IgD-negative memory B cell (primary cell): ENCODE measurements around the gene SCN1A. TPM values are rescaled to one million over a fixed set of nuclear protein-coding genes. Genes with fewer than 3 reads are reported as not detected.
"Not testable (repeated sequence)": the region's sequence is repeated elsewhere in the genome, so short reads cannot be mapped to it uniquely, and the experiment has no call there.

Experiments
- H3K27ac Mint-ChIP-seq, 3 donors: one replicate each; pipeline ENCODE4 v1.8.0; 2020 to 2022; ENCODE audit warnings: mild to moderate bottlenecking in 3 of 3, mixed read lengths in 3 of 3, moderate library complexity in 1 of 3
- H3K27me3 Mint-ChIP-seq: one replicate; pipeline ENCODE4 v1.8.0; 2021; ENCODE audit warnings: mixed read lengths
- H3K36me3 Mint-ChIP-seq: one replicate; pipeline ENCODE4 v1.8.0; 2020; ENCODE audit warnings: mild to moderate bottlenecking, mixed read lengths
- H3K4me1 Mint-ChIP-seq, 3 donors: one replicate each; pipeline ENCODE4 v1.8.0; 2020 to 2022; ENCODE audit warnings: mixed read lengths in 3 of 3, mild to moderate bottlenecking in 1 of 3
- H3K4me3 Mint-ChIP-seq, 4 donors: one replicate each; pipeline ENCODE4 v1.8.0; 2020 to 2022; ENCODE audit warnings: mild to moderate bottlenecking in 4 of 4, mixed read lengths in 4 of 4, moderate library complexity in 3 of 4
- H3K9me3 Mint-ChIP-seq, 3 donors: one replicate each; pipeline ENCODE4 v1.8.0; 2020 to 2021; ENCODE audit warnings: mixed read lengths in 3 of 3, mild to moderate bottlenecking in 1 of 3
- polyA plus RNA-seq: library from polyadenylated mRNA; unstranded; fragments of 300-500 nt; fragmentation: Illumina TruSeq; gene quantifications from one replicate; pipeline ENCODE4 v1.2.3, GENCODE V29; 2021

Gene SCN1A
- polyA plus RNA-seq, 1 donor from 2014 or later = not detected

- Mint-ChIP-seq H3K36me3 (no peaks in the 10 kb centered on the region), H3K27me3 (peaks cover 3% of the 10 kb centered on the region), H3K4me3 (no peak overlapping the region), H3K27ac (no peak overlapping the region), H3K4me1 (no peaks in the 10 kb centered on the region), H3K9me3 (peaks cover 0 to 7% (median 0%) of the 10 kb centered on the region in 3 donors)
These were observed 13.1 kb upstream of the SCN1A start for GRCh38 chr2:166140932-166141331.

GRCh38 chr2:166140475-166140874 lies 12.7 kb upstream of the SCN1A start:
- peaks cover 0 to 7% (median 0%) of the 10 kb centered on the region in 3 donors for H3K9me3 Mint-ChIP-seq
- H3K36me3 Mint-ChIP-seq = no peaks in the 10 kb centered on the region
- H3K27ac Mint-ChIP-seq = no peak overlapping the region
- peaks cover 3% of the 10 kb centered on the region for H3K27me3 Mint-ChIP-seq
- H3K4me3 Mint-ChIP-seq = no peak overlapping the region
- no peaks in the 10 kb centered on the region for H3K4me1 Mint-ChIP-seq

GRCh38 chr2:166139479-166139878 lies 11.7 kb upstream of the SCN1A start:
- H3K4me3 Mint-ChIP-seq, H3K9me3 Mint-ChIP-seq, H3K27ac Mint-ChIP-seq, H3K36me3 Mint-ChIP-seq, H3K27me3 Mint-ChIP-seq, H3K4me1 Mint-ChIP-seq: not testable (repeated sequence)

GRCh38 chr2:166138667-166139066 lies 10.8 kb upstream of the SCN1A start:
- peaks cover 3% of the 10 kb centered on the region for H3K27me3 Mint-ChIP-seq
- H3K36me3 Mint-ChIP-seq = no peaks in the 10 kb centered on the region
- H3K4me3 Mint-ChIP-seq = no peak overlapping the region
- H3K9me3 Mint-ChIP-seq = peaks cover 0 to 7% (median 0%) of the 10 kb centered on the region in 3 donors
- no peaks in the 10 kb centered on the region for H3K4me1 Mint-ChIP-seq
- H3K27ac Mint-ChIP-seq = no peak overlapping the region

GRCh38 chr2:166138144-166138543 lies 10.3 kb upstream of the SCN1A start:
- Mint-ChIP-seq H3K9me3 (peaks cover 0 to 7% (median 0%) of the 10 kb centered on the region in 3 donors), H3K27ac (no peak overlapping the region), H3K4me1 (no peaks in the 10 kb centered on the region), H3K4me3 (no peak overlapping the region), H3K36me3 (no peaks in the 10 kb centered on the region), H3K27me3 (peaks cover 3% of the 10 kb centered on the region)

GRCh38 chr2:166137331-166137730 lies 9.5 kb upstream of the SCN1A start:
- Mint-ChIP-seq H3K27me3 (peaks cover 3% of the 10 kb centered on the region), H3K9me3 (peaks cover 0 to 7% (median 0%) of the 10 kb centered on the region in 3 donors), H3K4me3 (no peak overlapping the region), H3K27ac (no peak overlapping the region), H3K36me3 (no peaks in the 10 kb centered on the region), H3K4me1 (no peaks in the 10 kb centered on the region)

GRCh38 chr2:166135849-166136258 lies 8.0 kb upstream of the SCN1A start:
- H3K9me3 Mint-ChIP-seq = peaks cover 0 to 7% (median 0%) of the 10 kb centered on the region in 3 donors
- no peaks in the 10 kb centered on the region for H3K36me3 Mint-ChIP-seq
- peaks cover 3% of the 10 kb centered on the region for H3K27me3 Mint-ChIP-seq
- no peak overlapping the region for H3K27ac Mint-ChIP-seq
- H3K4me1 Mint-ChIP-seq = no peaks in the 10 kb centered on the region
- no peak overlapping the region for H3K4me3 Mint-ChIP-seq

GRCh38 chr2:166135152-166135848 lies 7.5 kb upstream of the SCN1A start:
- H3K9me3 Mint-ChIP-seq = peaks cover 0 to 7% (median 0%) of the 10 kb centered on the region in 3 donors
- peaks cover 5% of the 10 kb centered on the region for H3K27me3 Mint-ChIP-seq
- no peaks in the 10 kb centered on the region for H3K36me3 Mint-ChIP-seq
- H3K27ac Mint-ChIP-seq = no peak overlapping the region
- H3K4me1 Mint-ChIP-seq = no peaks in the 10 kb centered on the region
- no peak overlapping the region for H3K4me3 Mint-ChIP-seq

GRCh38 chr2:166134252-166135151 lies 6.7 kb upstream of the SCN1A start:
- no peak overlapping the region for H3K27ac Mint-ChIP-seq
- H3K9me3 Mint-ChIP-seq = peaks cover 0 to 7% (median 0%) of the 10 kb centered on the region in 3 donors
- no peak overlapping the region for H3K4me3 Mint-ChIP-seq
- H3K4me1 Mint-ChIP-seq = no peaks in the 10 kb centered on the region
- peaks cover 8% of the 10 kb centered on the region for H3K27me3 Mint-ChIP-seq
- H3K36me3 Mint-ChIP-seq = no peaks in the 10 kb centered on the region

GRCh38 chr2:166133653-166134052 lies 5.8 kb upstream of the SCN1A start:
- Mint-ChIP-seq H3K27me3 (peaks cover 8% of the 10 kb centered on the region), H3K4me3 (no peak overlapping the region), H3K36me3 (no peaks in the 10 kb centered on the region), H3K4me1 (no peaks in the 10 kb centered on the region), H3K27ac (no peak overlapping the region), H3K9me3 (peaks cover 0 to 3% (median 0%) of the 10 kb centered on the region in 3 donors)

- peaks cover 0 to 2% (median 2%) of the 10 kb centered on the region in 3 donors for H3K4me1 Mint-ChIP-seq
- no peaks in the 10 kb centered on the region for H3K9me3 Mint-ChIP-seq
- no peaks in the 10 kb centered on the region for H3K36me3 Mint-ChIP-seq
- H3K4me3 Mint-ChIP-seq = no peak overlapping the region
- H3K27ac Mint-ChIP-seq = no peak overlapping the region
- H3K27me3 Mint-ChIP-seq = peaks cover 7% of the 10 kb centered on the region
These were observed 311 bp upstream of the SCN1A start for GRCh38 chr2:166128156-166128505.

GRCh38 chr2:166126007-166126639 lies 1.7 kb downstream of the SCN1A start:
- Mint-ChIP-seq H3K4me3 (no peak overlapping the region), H3K27ac (no peak overlapping the region), H3K36me3 (no peaks in the 10 kb centered on the region), H3K27me3 (peaks cover 7% of the 10 kb centered on the region), H3K4me1 (peaks cover 0 to 2% (median 2%) of the 10 kb centered on the region in 3 donors), H3K9me3 (no peaks in the 10 kb centered on the region)

GRCh38 chr2:166125557-166125956 lies 2.3 kb downstream of the SCN1A start:
- Mint-ChIP-seq H3K27me3 (peaks cover 7% of the 10 kb centered on the region), H3K9me3 (no peaks in the 10 kb centered on the region), H3K36me3 (no peaks in the 10 kb centered on the region), H3K4me1 (peaks cover 0 to 2% (median 2%) of the 10 kb centered on the region in 3 donors), H3K27ac (no peak overlapping the region), H3K4me3 (no peak overlapping the region)

GRCh38 chr2:166118180-166118579 lies 9.6 kb downstream of the SCN1A start:
- H3K27ac Mint-ChIP-seq = no peak overlapping the region
- peaks cover 2% of the 10 kb centered on the region for H3K27me3 Mint-ChIP-seq
- no peaks in the 10 kb centered on the region for H3K36me3 Mint-ChIP-seq
- no peaks in the 10 kb centered on the region for H3K9me3 Mint-ChIP-seq
- peaks cover 0 to 5% (median 3%) of the 10 kb centered on the region in 3 donors for H3K4me1 Mint-ChIP-seq
- H3K4me3 Mint-ChIP-seq = no peak overlapping the region

GRCh38 chr2:166117491-166117890 lies 10.3 kb downstream of the SCN1A start:
- H3K27me3 Mint-ChIP-seq = peaks cover 2% of the 10 kb centered on the region
- peaks cover 0 to 5% (median 3%) of the 10 kb centered on the region in 3 donors for H3K4me1 Mint-ChIP-seq
- no peaks in the 10 kb centered on the region for H3K9me3 Mint-ChIP-seq
- H3K27ac Mint-ChIP-seq = no peak overlapping the region
- no peaks in the 10 kb centered on the region for H3K36me3 Mint-ChIP-seq
- no peak overlapping the region for H3K4me3 Mint-ChIP-seq
